Measurements from ENCODE around the gene RCBTB1.

Gene RCBTB1

GRCh38 chr13:49559006-49559405 lies 26.4 kb downstream of the RCBTB1 start:
- no peak for DNase-seq (ENCODE audit: low spot score)

GRCh38 chr13:49554387-49554786 lies 31.0 kb downstream of the RCBTB1 start:
- DNase-seq (ENCODE audit: low spot score): no peak

- no peak for DNase-seq (ENCODE audit: low spot score)
Observed at GRCh38 chr13:49553888-49554287, 31.5 kb downstream of the RCBTB1 start.

- no peak for DNase-seq (ENCODE audit: low spot score)
Observed at GRCh38 chr13:49550942-49551644, 34.3 kb downstream of the RCBTB1 start.

GRCh38 chr13:49549289-49549688 lies 36.1 kb downstream of the RCBTB1 start:
- no peak for DNase-seq (ENCODE audit: low spot score)

GRCh38 chr13:49546561-49546960 lies 38.8 kb downstream of the RCBTB1 start:
- no peak for DNase-seq (ENCODE audit: low spot score)

- DNase-seq (ENCODE audit: low spot score): no peak
Observed at GRCh38 chr13:49545661-49546060, 39.7 kb downstream of the RCBTB1 start.

- no peak for DNase-seq (ENCODE audit: low spot score)
Observed at GRCh38 chr13:49543656-49544055, 41.7 kb downstream of the RCBTB1 start.

GRCh38 chr13:49540552-49540951 lies 44.8 kb downstream of the RCBTB1 start:
- no peak for DNase-seq (ENCODE audit: low spot score)

- no peak for DNase-seq (ENCODE audit: low spot score)
Observed at GRCh38 chr13:49539746-49540145, 45.6 kb downstream of the RCBTB1 start.

- DNase-seq (ENCODE audit: low spot score): no peak
Observed at GRCh38 chr13:49539313-49539712, 46.0 kb downstream of the RCBTB1 start.

- no peak for DNase-seq (ENCODE audit: low spot score)
Observed at GRCh38 chr13:49538404-49538803, 47.0 kb downstream of the RCBTB1 start.

- no peak for DNase-seq (ENCODE audit: low spot score)
Observed at GRCh38 chr13:49536144-49536873, 49.0 kb downstream of the RCBTB1 start.

- DNase-seq (ENCODE audit: low spot score): no peak
Observed at GRCh38 chr13:49533591-49534269, 51.6 kb downstream of the RCBTB1 start.

- no peak for DNase-seq (ENCODE audit: low spot score)
Observed at GRCh38 chr13:49533011-49533410, 52.3 kb downstream of the RCBTB1 start.

GRCh38 chr13:49532593-49532992 lies 52.8 kb downstream of the RCBTB1 start:
- DNase-seq (ENCODE audit: low spot score): no peak

- DNase-seq (ENCODE audit: low spot score): no peak
Observed at GRCh38 chr13:49530457-49530856, 54.9 kb downstream of the RCBTB1 start.

GRCh38 chr13:49528161-49528560 lies 57.2 kb downstream of the RCBTB1 start:
- DNase-seq (ENCODE audit: low spot score): no peak

GRCh38 chr13:49527123-49527522 lies 58.2 kb downstream of the RCBTB1 start:
- DNase-seq (ENCODE audit: low spot score): no peak

GRCh38 chr13:49524740-49525501 lies 60.4 kb downstream of the RCBTB1 start:
- no peak for DNase-seq (ENCODE audit: low spot score)

- DNase-seq (ENCODE audit: low spot score): no peak
Observed at GRCh38 chr13:49521224-49521623, 64.1 kb downstream of the RCBTB1 start.

GRCh38 chr13:49517461-49517860 lies 67.9 kb downstream of the RCBTB1 start:
- no peak for DNase-seq (ENCODE audit: low spot score)
